ENCODE measurements around the gene SLC13A4.

DNA sequence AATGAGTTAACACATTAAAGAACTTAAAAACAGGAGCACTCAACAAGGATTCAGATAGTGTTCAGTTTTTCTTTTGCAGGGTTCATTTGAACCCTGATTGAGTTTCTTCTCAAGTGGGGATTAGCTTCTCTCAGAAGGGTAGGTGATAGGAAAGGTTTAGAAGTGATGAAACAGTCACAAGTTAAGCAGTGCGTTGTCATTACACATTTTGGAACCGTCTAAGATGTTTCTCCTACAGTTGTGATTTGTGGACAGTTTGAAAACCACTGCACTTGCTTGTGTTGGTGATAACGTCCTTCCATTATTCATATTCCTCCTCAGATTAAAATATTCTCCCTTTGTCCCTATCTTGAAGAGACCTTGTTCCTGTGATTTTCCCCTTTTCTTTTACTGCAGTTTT is 62.9 kb downstream of the SLC13A4 start:
- TF ChIP-seq TAF1 (IDR thresholded peaks at IDR 0.05; ENCODE audit: borderline replicate concordance, insufficient read depth, low read length): no peak
- no peak for TF ChIP-seq SIN3A (IDR thresholded peaks at IDR 0.05; ENCODE audit: borderline replicate concordance, insufficient read depth, low read length)
- no peak for TF ChIP-seq POLR2AphosphoS5 (IDR thresholded peaks at IDR 0.05; ENCODE audit: low read depth, low read length)
- TF ChIP-seq, protein P1, sequence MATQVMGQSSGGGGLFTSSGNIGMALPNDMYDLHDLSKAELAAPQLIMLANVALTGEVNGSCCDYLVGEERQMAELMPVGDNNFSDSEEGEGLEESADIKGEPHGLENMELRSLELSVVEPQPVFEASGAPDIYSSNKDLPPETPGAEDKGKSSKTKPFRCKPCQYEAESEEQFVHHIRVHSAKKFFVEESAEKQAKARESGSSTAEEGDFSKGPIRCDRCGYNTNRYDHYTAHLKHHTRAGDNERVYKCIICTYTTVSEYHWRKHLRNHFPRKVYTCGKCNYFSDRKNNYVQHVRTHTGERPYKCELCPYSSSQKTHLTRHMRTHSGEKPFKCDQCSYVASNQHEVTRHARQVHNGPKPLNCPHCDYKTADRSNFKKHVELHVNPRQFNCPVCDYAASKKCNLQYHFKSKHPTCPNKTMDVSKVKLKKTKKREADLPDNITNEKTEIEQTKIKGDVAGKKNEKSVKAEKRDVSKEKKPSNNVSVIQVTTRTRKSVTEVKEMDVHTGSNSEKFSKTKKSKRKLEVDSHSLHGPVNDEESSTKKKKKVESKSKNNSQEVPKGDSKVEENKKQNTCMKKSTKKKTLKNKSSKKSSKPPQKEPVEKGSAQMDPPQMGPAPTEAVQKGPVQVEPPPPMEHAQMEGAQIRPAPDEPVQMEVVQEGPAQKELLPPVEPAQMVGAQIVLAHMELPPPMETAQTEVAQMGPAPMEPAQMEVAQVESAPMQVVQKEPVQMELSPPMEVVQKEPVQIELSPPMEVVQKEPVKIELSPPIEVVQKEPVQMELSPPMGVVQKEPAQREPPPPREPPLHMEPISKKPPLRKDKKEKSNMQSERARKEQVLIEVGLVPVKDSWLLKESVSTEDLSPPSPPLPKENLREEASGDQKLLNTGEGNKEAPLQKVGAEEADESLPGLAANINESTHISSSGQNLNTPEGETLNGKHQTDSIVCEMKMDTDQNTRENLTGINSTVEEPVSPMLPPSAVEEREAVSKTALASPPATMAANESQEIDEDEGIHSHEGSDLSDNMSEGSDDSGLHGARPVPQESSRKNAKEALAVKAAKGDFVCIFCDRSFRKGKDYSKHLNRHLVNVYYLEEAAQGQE (IDR thresholded peaks at IDR 0.05; ENCODE audit: insufficient read depth in 1 of 2, low read depth in 2 of 2, low read length in 2 of 2): no peak
- TF ChIP-seq FOXP2 (optimal IDR thresholded peaks at IDR 0.05; ENCODE audit: borderline replicate concordance, extremely low read depth, extremely low read length, insufficient read depth): no peak
